MCF 10A (cell line): ENCODE results near the gene DCP1A. TPM values are rescaled to one million over a fixed set of nuclear protein-coding genes. Genes with fewer than 3 reads are reported as not detected.

Experiments used
- Bru-seq: library from RNA; stranded (reverse); fragments of 400-500 nt; gene quantifications from one replicate; lab custom pipeline; 2021; lab: Mats Ljungman, UMichigan
- BruChase-seq, 2 experiments: library from RNA; stranded (reverse); fragments of 400-500 nt; gene quantifications; one replicate each; lab custom pipeline; 2021; lab: Mats Ljungman, UMichigan
- BruUV-seq: library from RNA; stranded (reverse); fragments of 400-500 nt; replicated peaks from 2 replicates; lab custom pipeline; 2021; lab: Mats Ljungman, UMichigan
- CTCF ChIA-PET: fragments of 300-600 bp; sonication (Branson Sonifier 250); formaldehyde crosslinking; extraction: SDS; loops from one replicate; lab custom pipeline; 2021; ENCODE audit warnings: antibody characterized with exemption, inconsistent platforms; lab: Yijun Ruan, JAX
- POLR2A ChIA-PET: fragments of 300-600, 350-650 bp; sonication (Branson Sonifier 250); formaldehyde crosslinking; extraction: SDS; loops from one replicate; lab custom pipeline; 2020; ENCODE audit warnings: antibody characterized with exemption, inconsistent platforms; lab: Yijun Ruan, JAX
- DNase-seq: peaks from one replicate; pipeline ENCODE4 v3.0.0-alpha.2; 2018; ENCODE audit not compliant: unreplicated experiment
- H3K27ac Mint-ChIP-seq: one replicate; pipeline ENCODE4 v1.8.0; 2022; ENCODE audit warnings: mild to moderate bottlenecking, low read depth, mixed read lengths; ENCODE audit not compliant: unreplicated experiment
- H3K27me3 Mint-ChIP-seq: one replicate; pipeline ENCODE4 v1.8.0; 2022; ENCODE audit warnings: mixed read lengths; ENCODE audit not compliant: insufficient read depth, unreplicated experiment
- H3K36me3 Mint-ChIP-seq: one replicate; pipeline ENCODE4 v1.8.0; 2022; ENCODE audit warnings: mild to moderate bottlenecking, moderate library complexity, mixed read lengths; ENCODE audit not compliant: insufficient read depth, unreplicated experiment
- H3K4me1 Mint-ChIP-seq: one replicate; pipeline ENCODE4 v1.8.0; 2022; ENCODE audit warnings: mixed read lengths; ENCODE audit not compliant: insufficient read depth, unreplicated experiment
- H3K4me3 Mint-ChIP-seq: one replicate; pipeline ENCODE4 v1.8.0; 2022; ENCODE audit warnings: mild to moderate bottlenecking, moderate library complexity, mixed read lengths; ENCODE audit not compliant: unreplicated experiment
- H3K9me3 Mint-ChIP-seq: one replicate; pipeline ENCODE4 v1.8.0; 2022; ENCODE audit warnings: mixed read lengths; ENCODE audit not compliant: unreplicated experiment
- intact Hi-C: fragments of 100-400 bp; cut with micrococcal nuclease; formaldehyde crosslinking; loops from 2 replicates; pipeline ENCODE4 v1.14.1; 2022
- long read RNA-seq: library from polyadenylated mRNA; stranded (forward); transcript quantifications from one replicate; pipeline ENCODE4 v2.0.0, GENCODE V29; 2022
- total RNA-seq: library from RNA; stranded (reverse); gene quantifications from 2 replicates; pipeline ENCODE4 v1.2.3, GENCODE V29; 2022
- TF ChIP-seq, protein P1 (sequence below): fragments of 200-600 bp; IDR thresholded peaks from one replicate; pipeline ENCODE4 v1.8.0; 2022; ENCODE audit warnings: antibody characterized with exemption, mild to moderate bottlenecking; ENCODE audit not compliant: unreplicated experiment

DCP1A gene
- total RNA-seq (22.1 and 23.6 TPM in 2 replicates), Bru-seq, nascent RNA (percentile 85 among the genes with signal in this experiment), BruChase-seq, experiment 1, labeled RNA remaining after a 6-hour chase (percentile 71 among the genes with signal in this experiment), BruChase-seq, experiment 2, labeled RNA remaining after a 2-hour chase (percentile 85 among the genes with signal in this experiment)
- long read RNA-seq, full-length matches to known transcripts = 55 of 83 reads
- long read RNA-seq, partial matches to known transcripts = 2 of 83 reads
- long read RNA-seq, other reads (novel, unspliced or antisense) = 26 of 83 reads

DNA sequence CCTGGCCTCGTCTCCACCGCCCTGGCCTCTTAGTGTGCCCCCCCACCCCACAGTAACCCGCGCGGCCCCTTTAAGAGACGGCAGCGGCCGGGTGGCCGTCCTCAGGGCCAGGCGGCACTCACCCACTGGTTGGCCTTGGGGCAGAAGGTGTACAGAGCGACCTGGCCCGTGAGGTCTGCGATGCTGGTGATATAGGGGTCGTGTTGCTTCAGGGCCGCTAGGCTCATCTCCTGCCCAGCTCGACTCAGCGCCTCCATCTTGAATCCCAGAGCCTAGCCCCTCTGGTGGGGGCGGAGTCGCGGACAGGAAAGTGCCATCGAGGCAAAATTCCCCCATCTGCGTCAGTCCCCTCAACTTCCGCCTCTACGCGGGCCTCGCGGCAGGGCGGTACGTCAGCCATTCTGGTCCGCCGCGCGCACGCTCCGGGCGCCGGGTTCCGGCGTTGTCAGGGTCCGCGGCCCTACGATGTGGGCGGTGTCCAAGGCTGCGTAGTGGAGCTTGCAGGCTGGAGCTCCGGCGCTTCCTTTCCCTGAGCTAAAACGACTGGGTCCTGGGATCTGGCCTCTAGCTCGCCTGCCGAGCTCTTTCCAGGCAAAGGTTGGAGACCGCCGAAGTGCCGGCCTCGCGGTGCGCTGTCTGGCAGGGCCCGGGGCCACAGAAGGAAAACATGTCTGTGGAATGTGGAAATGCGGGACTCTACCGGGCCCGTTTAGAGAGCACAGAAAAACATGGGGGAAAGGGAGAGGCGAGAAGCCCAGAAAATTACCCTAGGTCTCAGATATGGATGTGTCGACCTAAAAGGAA, at the start of gene DCP1A:
DCP1A (minus strand) TSS at position 283 of the 804 bp plus-strand sequence; CDS start at position 257, 26 bp downstream.
- H3K36me3 Mint-ChIP-seq = peaks cover 24% of the 10 kb centered on the region
- intact Hi-C loops = no loop called here
- H3K9me3 Mint-ChIP-seq = no peaks in the 10 kb centered on the region
- H3K27ac Mint-ChIP-seq = peak within 1 kb of the TSS; percentile 99
- BruUV-seq = no TSS peak
- peak; percentile 96 for DNase-seq
- POLR2A ChIA-PET = interaction anchor here (0.7 to 3.7 kb wide), 33 partner anchors 9 to 1848 kb away, joined by 3 to 36 read pairs (median 3); partner anchors contain the start of genes DCAF1, PRKCD, RFT1 and SELENOK
- peak within 1 kb of the TSS; percentile 99 for H3K4me3 Mint-ChIP-seq
- CTCF ChIA-PET = interaction anchor here (0.6 to 2.3 kb wide), 5 partner anchors 24 to 545 kb away, joined by 3 to 5 read pairs (median 3); no protein-coding TSS in a partner anchor
- H3K4me1 Mint-ChIP-seq = peaks cover 13% of the 10 kb centered on the region
- H3K27me3 Mint-ChIP-seq = no peaks in the 10 kb centered on the region
- TF ChIP-seq, protein P1, sequence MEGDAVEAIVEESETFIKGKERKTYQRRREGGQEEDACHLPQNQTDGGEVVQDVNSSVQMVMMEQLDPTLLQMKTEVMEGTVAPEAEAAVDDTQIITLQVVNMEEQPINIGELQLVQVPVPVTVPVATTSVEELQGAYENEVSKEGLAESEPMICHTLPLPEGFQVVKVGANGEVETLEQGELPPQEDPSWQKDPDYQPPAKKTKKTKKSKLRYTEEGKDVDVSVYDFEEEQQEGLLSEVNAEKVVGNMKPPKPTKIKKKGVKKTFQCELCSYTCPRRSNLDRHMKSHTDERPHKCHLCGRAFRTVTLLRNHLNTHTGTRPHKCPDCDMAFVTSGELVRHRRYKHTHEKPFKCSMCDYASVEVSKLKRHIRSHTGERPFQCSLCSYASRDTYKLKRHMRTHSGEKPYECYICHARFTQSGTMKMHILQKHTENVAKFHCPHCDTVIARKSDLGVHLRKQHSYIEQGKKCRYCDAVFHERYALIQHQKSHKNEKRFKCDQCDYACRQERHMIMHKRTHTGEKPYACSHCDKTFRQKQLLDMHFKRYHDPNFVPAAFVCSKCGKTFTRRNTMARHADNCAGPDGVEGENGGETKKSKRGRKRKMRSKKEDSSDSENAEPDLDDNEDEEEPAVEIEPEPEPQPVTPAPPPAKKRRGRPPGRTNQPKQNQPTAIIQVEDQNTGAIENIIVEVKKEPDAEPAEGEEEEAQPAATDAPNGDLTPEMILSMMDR = no peak

DNA sequence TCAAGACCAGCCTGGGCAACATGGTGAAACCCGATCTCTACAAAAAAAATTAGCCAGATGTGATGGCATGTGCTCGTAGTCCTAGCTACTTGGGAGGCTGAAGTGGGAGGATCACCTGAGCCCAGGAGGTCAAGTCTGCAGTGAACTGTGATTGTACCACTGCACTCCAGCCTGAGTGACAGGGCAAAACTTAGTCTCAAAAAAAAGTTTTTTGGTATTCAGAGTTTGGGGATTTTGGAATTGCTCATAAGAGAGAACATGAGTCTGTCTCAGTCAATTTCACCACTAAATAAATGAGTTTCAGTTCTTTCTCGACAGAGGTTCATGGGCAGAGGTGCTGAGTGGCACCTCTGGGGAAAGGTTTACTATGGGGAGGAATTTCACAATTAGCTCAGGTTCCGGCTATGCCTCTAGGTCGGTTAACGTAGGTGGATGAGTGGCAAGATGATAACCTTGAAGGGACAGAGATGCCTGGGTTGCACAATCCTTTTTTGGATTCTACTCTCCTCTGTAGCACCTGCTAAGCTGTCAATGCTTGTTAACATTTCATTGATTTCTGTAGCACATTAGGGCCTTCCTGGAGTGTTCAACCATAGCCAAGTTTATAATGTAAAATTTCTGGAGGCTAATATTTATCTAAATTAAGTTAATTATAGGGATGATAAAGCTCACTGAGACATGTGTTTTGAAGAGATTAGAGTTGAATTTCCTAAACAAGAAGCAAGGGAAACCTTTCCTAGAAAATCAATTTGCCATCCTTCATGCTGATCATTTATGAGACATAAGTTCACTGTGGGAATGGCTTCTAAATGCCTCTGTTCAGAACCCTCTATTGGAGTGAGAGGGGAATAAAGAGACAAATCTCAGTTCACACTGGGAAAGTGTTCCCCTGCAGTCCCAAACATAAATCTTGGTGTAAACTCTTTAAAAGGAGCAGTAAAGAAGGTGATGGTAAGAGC, 37.4 kb upstream of the DCP1A start:
- peaks cover 25% of the 10 kb centered on the region for H3K27me3 Mint-ChIP-seq
- no peak overlapping the region for H3K4me3 Mint-ChIP-seq
- no peak for DNase-seq
- intact Hi-C loops = no loop called here
- H3K36me3 Mint-ChIP-seq = no peaks in the 10 kb centered on the region
- ChIA-PET POLR2A (no interaction called here), CTCF (interaction anchor here (1.3 kb wide), 1 partner anchor 22 kb away, joined by 4 read pairs; no protein-coding TSS in a partner anchor)
- TF ChIP-seq, protein P1 = no peak
- H3K27ac Mint-ChIP-seq = no peak overlapping the region
- H3K9me3 Mint-ChIP-seq = no peaks in the 10 kb centered on the region
- no TSS peak for BruUV-seq
- H3K4me1 Mint-ChIP-seq = no peaks in the 10 kb centered on the region

DNA sequence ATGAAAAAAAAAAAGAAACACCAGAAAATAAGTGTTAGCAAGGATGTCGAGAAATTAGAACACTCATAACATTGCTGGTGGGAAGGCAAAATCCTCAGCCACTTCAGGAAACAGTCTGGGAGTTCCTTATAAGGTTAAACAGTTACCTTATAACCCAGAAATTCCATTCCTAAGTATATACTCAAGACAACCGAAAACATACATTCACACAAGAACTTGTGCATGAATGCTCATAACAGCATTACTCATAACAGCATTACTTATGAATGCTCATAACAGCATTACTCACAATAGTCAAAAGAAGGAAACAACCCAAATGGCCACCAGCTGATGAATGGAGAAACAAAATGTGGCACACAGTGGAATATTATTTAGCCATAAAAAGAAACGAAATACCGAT, 34.8 kb upstream of the DCP1A start:
- ChIA-PET POLR2A (interaction anchor here (1.1 kb wide), 1 partner anchor 12 kb away, joined by 3 read pairs; no protein-coding TSS in a partner anchor), CTCF (no interaction called here)
- H3K27ac Mint-ChIP-seq = no peak overlapping the region
- H3K9me3 Mint-ChIP-seq = no peaks in the 10 kb centered on the region
- intact Hi-C loops = no loop called here
- no peaks in the 10 kb centered on the region for H3K4me1 Mint-ChIP-seq
- peaks cover 48% of the 10 kb centered on the region for H3K27me3 Mint-ChIP-seq
- DNase-seq = no peak
- H3K4me3 Mint-ChIP-seq = no peak overlapping the region
- H3K36me3 Mint-ChIP-seq = no peaks in the 10 kb centered on the region
- TF ChIP-seq, protein P1 = no peak
- no TSS peak for BruUV-seq
